GM12878 (cell line): ENCODE results near the gene PLXNB2. TPM values are rescaled to one million over a fixed set of nuclear protein-coding genes. Genes with fewer than 3 reads are reported as not detected.

Experiments used
- ATAC-seq: fragments of 200-7000 bp; cut with Tn5 transposase; 3 replicates; pipeline ENCODE4 v1.9.1; 2020; ENCODE audit warnings: mild to moderate bottlenecking, moderate library complexity
- BruUV-seq: library from RNA; stranded (reverse); fragments of 400-500 nt; replicated peaks from 2 replicates; lab custom pipeline; 2021; lab: Mats Ljungman, UMichigan
- CTCF ChIA-PET: fragments of 300-600 bp; sonication (Branson Sonifier 250); formaldehyde crosslinking; extraction: SDS; loops from one replicate; lab custom pipeline; 2021; ENCODE audit warnings: inconsistent platforms; lab: Yijun Ruan, JAX
- POLR2A ChIA-PET: fragments of 350-600 bp; formaldehyde crosslinking; extraction: SDS; loops from one replicate; lab custom pipeline; 2021; ENCODE audit warnings: inconsistent platforms; lab: Charles Lee
- RAD21 ChIA-PET: fragments of 300-600 bp; sonication (Branson Sonifier 250); formaldehyde crosslinking; loops from one replicate; lab custom pipeline; 2023; ENCODE audit warnings: antibody characterized with exemption; ENCODE audit not compliant: unreplicated experiment; lab: Charles Lee
- SMC1A ChIA-PET: fragments of 300-600 bp; sonication (Branson Sonifier 250); formaldehyde crosslinking; loops from one replicate; lab custom pipeline; 2023; ENCODE audit not compliant: unreplicated experiment, uncharacterized antibody; lab: Charles Lee
- DNase-seq: peaks from one replicate; pipeline ENCODE4 v3.0.0-alpha.2; 2011; ENCODE audit warnings: low read depth, low spot score
- FAIRE-seq: peaks from 3 replicates; lab custom pipeline; 2011; peaks lifted over from hg19 to GRCh38; lab: Jason Lieb, UNC
- H2AFZ ChIP-seq: 2 replicates; pipeline ENCODE4 v1.6.0; 2011; ENCODE audit warnings: low read depth, low read length, control low read depth; ENCODE audit not compliant: control insufficient read depth
- H3K27ac ChIP-seq: 2 replicates; pipeline ENCODE4 v1.5.1; 2011; ENCODE audit warnings: control low read depth; ENCODE audit not compliant: control insufficient read depth, insufficient read depth
- H3K27me3 ChIP-seq, 2 experiments: replicated peaks in 1 of 2; 2 replicates each; pipeline versions ENCODE4 v1.6.0 to v1.6.1; 2011; ENCODE audit warnings: low read length in 1 of 2; ENCODE audit not compliant: control insufficient read depth in 2 of 2, insufficient read depth in 2 of 2
- H3K36me3 ChIP-seq, 2 experiments: 2 replicates each; pipeline ENCODE4 v1.5.1; 2011; ENCODE audit warnings: low read length in 1 of 2; ENCODE audit not compliant: control insufficient read depth in 2 of 2, insufficient read depth in 2 of 2
- H3K4me1 ChIP-seq: 2 replicates; pipeline ENCODE4 v1.6.1; 2011; ENCODE audit warnings: mild to moderate bottlenecking, low read length, moderate library complexity, mixed read lengths; ENCODE audit not compliant: control insufficient read depth, insufficient read depth
- H3K4me2 ChIP-seq: 2 replicates; pipeline ENCODE4 v1.6.0; 2011; ENCODE audit warnings: control low read depth; ENCODE audit not compliant: control insufficient read depth, insufficient read depth
- H3K4me3 ChIP-seq: fragments of 200-600 bp; sonication (generic); 2 replicates; pipeline ENCODE4 v1.5.1; 2016
- H3K79me2 ChIP-seq: 2 replicates; pipeline ENCODE4 v1.6.0; 2011; ENCODE audit warnings: low read length; ENCODE audit not compliant: control insufficient read depth, insufficient read depth
- H3K9ac ChIP-seq: 2 replicates; pipeline ENCODE4 v1.8.0; 2011; ENCODE audit warnings: low read length, control low read depth, mixed read lengths; ENCODE audit not compliant: control insufficient read depth, insufficient read depth
- H3K9me3 ChIP-seq: replicated peaks from 3 replicates; pipeline ENCODE4 v1.5.1; 2011; ENCODE audit warnings: mild to moderate bottlenecking, low read length; ENCODE audit not compliant: control insufficient read depth, insufficient read depth
- H4K20me1 ChIP-seq: 2 replicates; pipeline ENCODE4 v1.6.0; 2011; ENCODE audit not compliant: control insufficient read depth, insufficient read depth
- BACH1 ChIP-seq: fragments of 450-650 bp; IDR thresholded peaks from 2 replicates; pipeline ENCODE4 v1.6.1; 2017; ENCODE audit warnings: mild to moderate bottlenecking, borderline replicate concordance
- LARP7 ChIP-seq: fragments of 450-650 bp; IDR thresholded peaks from 2 replicates; pipeline ENCODE4 v1.6.1; 2017; ENCODE audit warnings: mild to moderate bottlenecking
- POLR2AphosphoS2 ChIP-seq: IDR thresholded peaks from 2 replicates; pipeline ENCODE4 v1.6.1; 2011; ENCODE audit warnings: low read depth, mild to moderate bottlenecking, low read length, improper control_type of control experiment, moderate library complexity
- POLR2AphosphoS5 ChIP-seq: IDR thresholded peaks from 2 replicates; pipeline ENCODE4 v1.6.1; 2011; ENCODE audit warnings: mild to moderate bottlenecking, low read length, inconsistent platforms
- TAF1 ChIP-seq: IDR thresholded peaks from 2 replicates; pipeline ENCODE4 v1.6.1; 2011; ENCODE audit warnings: mild to moderate bottlenecking, low read depth, low read length, borderline replicate concordance
- TBL1XR1 ChIP-seq: IDR thresholded peaks from 2 replicates; pipeline ENCODE4 v1.6.1; 2012; ENCODE audit warnings: low read depth, low read length, improper control_type of control experiment
- YY1 ChIP-seq: IDR thresholded peaks from 2 replicates; pipeline ENCODE4 v1.6.1; 2011; ENCODE audit warnings: low read depth, mild to moderate bottlenecking, low read length
- WGBS: methylation state at CpG from one replicate; pipeline ENCODE4 v1.1.6; 2016; ENCODE audit warnings: low lambda C conversion rate; ENCODE audit not compliant: insufficient replicate concordance, insufficient coverage; ENCODE audit errors: missing lambda C conversion rate; 5-methylcytosine and 5-hydroxymethylcytosine counted together
- in situ Hi-C: fragments of 300-500 bp; cut with MboI; formaldehyde crosslinking; loops from 9 replicates; pipeline ENCODE4 v1.14.3; 2018; ENCODE audit warnings: mixed read lengths
- intact Hi-C: fragments of 100-400 bp; cut with micrococcal nuclease; formaldehyde crosslinking; loops from one replicate; pipeline ENCODE4 v1.14.2; 2022; ENCODE audit not compliant: unreplicated experiment
- polyA plus RNA-seq, 11 experiments: library from polyadenylated mRNA; depleted of rRNA in 4 of 11; unstranded in 6 of 11; stranded (reverse) in 5 of 11; fragments of >200 nt; fragmentation: Nextera tagmentation in 4 of 11; fragmentation: Illumina TruSeq in 1 of 11; extraction: Ambion mirVana in 4 of 11; extraction: Trizol in 1 of 11; gene quantifications; 1 replicate in 1 of 11; 2 replicates in 10 of 11; pipeline versions ENCODE4 v1.2.1 to v1.2.3, GENCODE V29; 2011 to 2016; ENCODE audit warnings: inconsistent platforms in 2 of 11, missing spikeins in 2 of 11, low read depth in 1 of 11
- total RNA-seq, 4 experiments: library from RNA; depleted of rRNA in 3 of 4; stranded (reverse); fragments of >200 nt in 3 of 4; fragmentation: Illumina TruSeq in 1 of 4; extraction: Trizol in 1 of 4; gene quantifications; 2 replicates each; pipeline versions ENCODE4 v1.2.1 to v1.2.3, GENCODE V29; 2013 to 2021
- TF ChIP-seq, protein P1 (sequence below): IDR thresholded peaks from 2 replicates; pipeline ENCODE4 v1.6.1; 2011; ENCODE audit warnings: borderline replicate concordance, low read depth, mild to moderate bottlenecking, moderate library complexity, low read length; ENCODE audit not compliant: insufficient read depth, poor library complexity, severe bottlenecking
- TF ChIP-seq, protein P2 (sequence below): fragments of 450-650 bp; IDR thresholded peaks from 2 replicates; pipeline ENCODE4 v1.6.1; 2016; ENCODE audit warnings: mild to moderate bottlenecking

The PLXNB2 gene
- total and polyA plus RNA-seq, 10 of the 15 experiments (the other 5 are each of a cell fraction or from before 2014, with no cell fraction given), result 0.68 to 134 (median 41.9) TPM

DNA sequence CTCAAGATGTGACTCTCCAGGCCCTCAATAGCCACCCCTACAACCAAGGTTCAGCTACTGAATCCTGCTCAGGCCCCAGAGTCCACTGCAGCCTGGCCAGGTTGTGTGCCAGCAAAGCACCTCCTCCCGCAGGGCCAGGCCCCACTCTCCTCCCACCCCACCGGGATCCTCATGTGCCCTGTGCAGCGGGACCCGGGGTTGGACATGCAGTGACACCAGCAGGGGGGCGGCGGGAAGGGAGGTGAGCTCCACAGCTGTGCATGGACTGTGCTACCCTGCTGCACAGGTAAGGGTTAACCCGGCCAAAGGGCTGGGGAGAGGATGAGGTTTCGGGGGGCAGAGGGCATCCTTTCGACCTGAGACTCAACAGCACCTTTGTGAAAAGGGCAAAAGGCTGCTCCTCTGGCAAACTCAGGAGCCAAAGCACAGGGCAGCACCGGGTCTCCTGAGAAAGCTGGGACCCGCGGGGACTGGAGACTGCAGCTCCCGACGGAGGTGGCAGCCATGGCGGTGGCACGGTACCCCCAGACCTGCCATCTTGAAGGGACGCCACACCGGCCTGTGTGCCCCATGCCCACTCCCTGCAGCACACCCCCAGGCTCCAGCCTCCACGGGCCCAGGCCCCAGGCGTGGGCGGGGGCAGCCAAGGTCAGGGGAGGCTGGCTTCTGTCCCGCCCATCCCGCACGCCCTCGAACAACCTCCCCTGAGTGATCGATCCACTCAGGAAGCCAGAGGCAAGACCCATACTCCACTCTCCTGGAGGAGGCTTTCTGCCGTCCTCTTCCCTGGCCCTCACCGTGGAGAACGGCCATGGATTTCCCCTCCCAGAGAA, 10.6 kb downstream of the PLXNB2 start:
- ChIA-PET POLR2A (interaction anchor here (0.6 to 1.2 kb wide), 3 partner anchors 8 to 74 kb away, joined by 3 to 5 read pairs (median 4); no protein-coding TSS in a partner anchor), CTCF (no interaction called here), SMC1A (interaction anchor here (0.5 kb wide), 1 partner anchor 365 kb away, joined by 4 read pairs; no protein-coding TSS in a partner anchor), RAD21 (interaction anchor here (0.6 to 0.7 kb wide), 2 partner anchors 9 to 46 kb away, joined by 3 read pairs; partner anchors contain the start of gene PPP6R2)
- Histone ChIP-seq H3K27ac (no peak overlapping the region), H2AFZ (no peak overlapping the region), H3K27me3 (no peaks in the 10 kb centered on the region), H3K4me1 (peaks cover 34% of the 10 kb centered on the region), H3K4me2 (no peak overlapping the region), H3K79me2 (peaks cover 72% of the 10 kb centered on the region), H3K9ac (no peak overlapping the region), H4K20me1 (no peaks in the 10 kb centered on the region; the same call in none of the 2 replicates), H3K36me3 (peaks cover 3 to 8% of the 10 kb centered on the region in 2 experiments; a peak in 3 of 4 replicates), H3K4me3 (no peak overlapping the region), H3K9me3 (no peaks in the 10 kb centered on the region)
- BruUV-seq, result no TSS peak
- no peak for ATAC-seq
- WGBS, result 90% methylated on average over 29 of the region's 29 CpGs
- in situ Hi-C loops, result no loop called here
- DNase-seq, result no peak
- no peak for FAIRE-seq
- intact Hi-C loops, result no loop called here
- TF ChIP-seq, protein P1, sequence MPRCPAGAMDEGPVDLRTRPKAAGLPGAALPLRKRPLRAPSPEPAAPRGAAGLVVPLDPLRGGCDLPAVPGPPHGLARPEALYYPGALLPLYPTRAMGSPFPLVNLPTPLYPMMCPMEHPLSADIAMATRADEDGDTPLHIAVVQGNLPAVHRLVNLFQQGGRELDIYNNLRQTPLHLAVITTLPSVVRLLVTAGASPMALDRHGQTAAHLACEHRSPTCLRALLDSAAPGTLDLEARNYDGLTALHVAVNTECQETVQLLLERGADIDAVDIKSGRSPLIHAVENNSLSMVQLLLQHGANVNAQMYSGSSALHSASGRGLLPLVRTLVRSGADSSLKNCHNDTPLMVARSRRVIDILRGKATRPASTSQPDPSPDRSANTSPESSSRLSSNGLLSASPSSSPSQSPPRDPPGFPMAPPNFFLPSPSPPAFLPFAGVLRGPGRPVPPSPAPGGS, result no peak
- TF ChIP-seq LARP7, result no peak
- no peak for TF ChIP-seq POLR2AphosphoS5
- TF ChIP-seq BACH1, result no peak
- TF ChIP-seq, protein P2, sequence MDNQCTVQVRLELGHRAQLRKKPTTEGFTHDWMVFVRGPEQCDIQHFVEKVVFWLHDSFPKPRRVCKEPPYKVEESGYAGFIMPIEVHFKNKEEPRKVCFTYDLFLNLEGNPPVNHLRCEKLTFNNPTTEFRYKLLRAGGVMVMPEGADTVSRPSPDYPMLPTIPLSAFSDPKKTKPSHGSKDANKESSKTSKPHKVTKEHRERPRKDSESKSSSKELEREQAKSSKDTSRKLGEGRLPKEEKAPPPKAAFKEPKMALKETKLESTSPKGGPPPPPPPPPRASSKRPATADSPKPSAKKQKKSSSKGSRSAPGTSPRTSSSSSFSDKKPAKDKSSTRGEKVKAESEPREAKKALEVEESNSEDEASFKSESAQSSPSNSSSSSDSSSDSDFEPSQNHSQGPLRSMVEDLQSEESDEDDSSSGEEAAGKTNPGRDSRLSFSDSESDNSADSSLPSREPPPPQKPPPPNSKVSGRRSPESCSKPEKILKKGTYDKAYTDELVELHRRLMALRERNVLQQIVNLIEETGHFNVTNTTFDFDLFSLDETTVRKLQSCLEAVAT, result no peak
- no peak for TF ChIP-seq YY1
- TF ChIP-seq TBL1XR1, result no peak
- TF ChIP-seq TAF1, result no peak
- TF ChIP-seq POLR2AphosphoS2, result no peak
- TF ChIP-seq, all 136 proteins: peak for 0
